GM13976 (cell line): Measurements from ENCODE around the gene CALML4.
"Not testable (repeated sequence)": the region's sequence is repeated elsewhere in the genome, so short reads cannot be mapped to it uniquely, and the experiment has no call there.

ENCODE experiments used
- DNase-seq: peaks from one replicate; pipeline ENCODE4 v3.0.0; 2012; ENCODE audit warnings: low spot score
- CTCF ChIP-seq: IDR thresholded peaks from 2 replicates; pipeline ENCODE4 v1.5.1; 2012; ENCODE audit warnings: borderline replicate concordance, mild to moderate bottlenecking; ENCODE audit not compliant: insufficient read depth; ENCODE audit errors: extremely low read depth, missing control alignments, control extremely low read depth
- in situ Hi-C: fragments of 300-500 bp; cut with MboI; formaldehyde crosslinking; loops from one replicate; pipeline ENCODE4 v1.12.0; 2022; ENCODE audit warnings: low sequenced_read_pairs, mixed read lengths, inconsistent platforms; ENCODE audit not compliant: unreplicated experiment

The CALML4 gene

DNA sequence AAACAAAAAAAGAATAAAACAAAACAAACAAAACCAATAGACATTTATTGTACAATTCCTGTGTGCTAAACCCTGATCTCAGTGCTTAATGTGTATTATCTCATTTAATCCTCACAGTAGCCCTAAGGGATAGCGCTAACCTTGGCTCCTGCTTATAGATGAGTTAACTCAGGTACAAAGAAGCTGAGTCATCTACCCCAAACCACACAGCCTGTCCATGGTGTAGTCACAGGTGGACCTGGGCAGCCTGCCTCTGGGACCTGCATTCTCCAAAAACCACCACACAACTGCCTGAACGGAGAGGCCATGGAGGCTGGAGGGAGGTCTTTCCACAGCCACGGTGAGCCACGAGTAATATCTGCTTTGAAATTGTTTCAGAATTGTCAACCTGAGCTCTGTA lies 29.9 kb upstream of the CALML4 start:
- no peak for TF ChIP-seq CTCF
- in situ Hi-C loops, result no loop called here
- DNase-seq, result no peak

DNA sequence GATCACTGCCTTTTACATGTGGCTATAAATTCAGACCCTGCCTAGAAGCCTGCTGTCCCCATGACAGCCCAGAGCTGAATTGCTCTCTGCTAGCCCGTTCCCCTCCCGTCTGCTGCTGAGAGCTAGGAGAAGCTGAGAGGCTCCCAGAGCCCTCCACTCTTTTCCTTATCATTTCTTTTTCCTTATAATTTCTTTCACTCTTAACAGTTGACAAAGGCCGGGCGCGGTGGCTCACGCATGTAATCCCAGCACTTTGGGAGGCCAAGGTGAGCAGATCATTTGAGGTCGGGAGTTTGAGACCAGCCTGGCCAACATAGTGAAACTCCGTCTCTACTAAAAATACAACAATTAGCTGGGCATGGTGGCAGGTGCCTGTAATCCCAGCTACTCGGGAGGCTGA lies 29.4 kb upstream of the CALML4 start:
- DNase-seq, in situ Hi-C loops: not testable (repeated sequence)

- in situ Hi-C loops, result no loop called here
- no peak for TF ChIP-seq CTCF
These were observed 28.9 kb upstream of the CALML4 start for GRCh38 chr15:68234060-68234459.

GRCh38 chr15:68232937-68233336 lies 27.8 kb upstream of the CALML4 start:
- in situ Hi-C loops, result no loop called here
- DNase-seq, result no peak
- TF ChIP-seq CTCF, result no peak

More at GRCh38 chr15:68234060-68234459, 28.9 kb upstream of the CALML4 start:
- DNase-seq, result no peak

- no peak for TF ChIP-seq CTCF
- in situ Hi-C loops, result no loop called here
- no peak for DNase-seq
These were observed 27.3 kb upstream of the CALML4 start for GRCh38 chr15:68232449-68232848.

DNA sequence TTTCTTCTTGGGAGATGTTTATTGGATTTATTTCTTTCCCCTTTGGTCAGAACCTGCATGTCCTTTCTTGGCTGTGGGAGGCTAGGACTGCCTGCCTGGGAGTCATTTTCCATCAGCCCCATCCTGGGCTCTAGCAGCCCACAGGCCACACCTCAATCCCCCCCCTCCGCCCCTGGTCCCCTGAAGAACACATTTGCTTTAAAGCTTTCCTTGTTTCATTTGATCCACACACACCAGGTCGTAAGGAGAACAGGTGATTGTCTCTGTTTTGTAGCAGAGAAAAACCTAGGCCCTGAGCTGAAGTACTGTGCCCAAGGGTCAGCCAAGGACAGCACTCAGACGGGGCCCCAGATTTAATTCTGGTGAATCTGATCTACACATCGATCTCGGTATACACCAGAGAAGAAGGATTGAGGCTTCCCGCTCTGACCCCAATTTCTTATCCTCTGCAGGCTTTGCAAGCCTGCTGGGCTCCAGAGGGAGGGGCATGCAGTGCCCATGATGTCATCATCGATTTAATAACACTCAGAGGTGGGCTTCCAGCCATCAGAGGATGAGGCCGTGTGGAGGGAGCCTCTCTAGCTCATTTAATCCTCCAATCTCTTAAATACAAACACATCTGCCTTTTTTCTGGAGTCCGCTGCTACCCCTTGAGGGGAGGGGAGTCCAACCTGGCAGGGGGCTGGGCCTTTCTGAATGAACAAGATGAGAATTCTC lies 26.1 kb upstream of the CALML4 start:
- DNase-seq, result no peak
- in situ Hi-C loops, result no loop called here

More for the DNA sequence above, 26.1 kb upstream of the CALML4 start:
- no peak for TF ChIP-seq CTCF
